T-helper 2 cell (primary cell): ENCODE results near the gene MDGA2.

Source experiments
- DNase-seq, 5 experiments: peaks; one replicate each; pipeline versions ENCODE4 v3.0.0 to v3.0.0-alpha.2; 2012 to 2022

Gene MDGA2

GRCh38 chr14:47619392-47619791, 56.0 kb downstream of the MDGA2 start:
- DNase-seq = no peak

DNA sequence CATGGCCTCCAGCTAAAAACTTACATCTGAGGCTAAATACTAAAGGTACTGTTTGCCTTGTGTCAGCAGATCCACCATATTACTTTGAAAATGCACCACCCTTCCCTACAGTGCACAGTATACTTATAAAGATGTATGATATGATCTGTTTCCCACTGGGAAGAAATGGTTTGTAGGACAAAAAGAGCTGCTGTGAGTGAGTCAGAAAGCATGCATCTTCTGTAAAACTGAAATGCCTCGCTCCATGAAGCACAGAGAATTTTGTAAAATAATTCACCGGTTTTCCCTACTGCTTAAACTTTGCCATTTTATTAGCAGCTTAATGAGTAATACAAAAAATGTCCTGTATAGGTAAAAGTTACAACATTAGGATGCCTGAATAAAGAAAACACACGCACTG, 68.8 kb downstream of the MDGA2 start:
- no peak for DNase-seq

DNA sequence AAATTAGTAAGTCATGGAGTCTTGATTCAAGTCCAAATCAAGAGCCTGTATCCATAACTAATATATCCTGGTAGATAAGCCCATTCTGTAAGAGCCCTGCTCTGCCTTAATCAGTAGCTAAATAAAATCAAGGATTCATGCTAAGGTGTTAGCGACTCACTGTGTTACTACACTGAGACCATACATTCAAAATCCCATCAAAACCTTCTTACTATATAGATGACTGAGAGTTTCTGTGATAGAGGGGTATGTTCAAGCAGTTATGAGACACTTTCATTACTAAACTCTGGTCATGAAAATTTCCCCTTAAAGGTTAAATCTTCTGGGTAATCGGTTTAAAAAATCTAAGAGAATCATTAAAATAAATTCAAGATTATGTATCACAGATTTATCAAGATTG, 78.5 kb downstream of the MDGA2 start:
- DNase-seq = no peak

GRCh38 chr14:47596232-47596631, 79.2 kb downstream of the MDGA2 start:
- DNase-seq = peak in 1 of 5 experiments; percentile 28

GRCh38 chr14:47595552-47595951, 79.9 kb downstream of the MDGA2 start:
- DNase-seq = no peak

GRCh38 chr14:47590767-47591495, 84.5 kb downstream of the MDGA2 start:
- no peak for DNase-seq

GRCh38 chr14:47585447-47585846, 90.0 kb downstream of the MDGA2 start:
- DNase-seq = no peak

DNA sequence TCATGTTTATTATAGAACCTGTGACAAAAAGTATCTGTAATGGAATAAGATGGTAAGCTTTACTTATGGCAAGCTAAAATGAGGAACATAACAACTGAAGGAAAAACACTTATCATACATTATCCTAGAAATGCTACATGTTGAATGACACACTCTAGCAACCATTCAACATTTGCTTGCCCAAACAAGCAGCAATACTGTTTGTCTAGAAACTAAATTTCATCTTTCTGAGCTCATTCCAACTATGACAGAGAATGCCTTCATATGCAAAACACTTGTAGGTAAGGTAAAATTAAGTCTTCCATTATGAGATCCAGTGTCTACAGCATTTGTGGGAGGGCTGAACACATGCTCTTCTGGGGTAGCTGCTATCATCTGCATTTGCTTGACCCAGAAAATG, 108.1 kb downstream of the MDGA2 start:
- no peak for DNase-seq

DNA sequence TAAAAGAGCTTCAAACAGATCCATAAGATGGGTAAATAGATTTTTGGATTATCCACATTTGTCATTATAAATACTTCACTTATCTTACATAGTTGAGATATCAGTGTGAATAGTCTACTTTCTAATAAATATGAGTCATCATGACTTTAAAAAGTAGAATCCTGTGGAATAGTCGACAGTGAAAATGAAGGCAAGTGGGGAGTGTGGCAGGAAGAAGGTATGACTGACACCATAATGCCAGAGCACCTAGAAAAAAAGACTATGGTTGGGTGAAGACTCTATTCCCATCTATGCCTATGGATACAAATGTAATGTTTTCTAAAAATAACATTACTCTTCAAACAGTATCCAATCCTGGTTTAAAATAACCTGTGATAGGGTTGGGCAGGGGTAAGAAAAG, 117.5 kb downstream of the MDGA2 start:
- DNase-seq = no peak

- no peak for DNase-seq
These were observed 120.1 kb downstream of the MDGA2 start for GRCh38 chr14:47555333-47555732.

GRCh38 chr14:47549886-47550285, 125.5 kb downstream of the MDGA2 start:
- no peak for DNase-seq

DNA sequence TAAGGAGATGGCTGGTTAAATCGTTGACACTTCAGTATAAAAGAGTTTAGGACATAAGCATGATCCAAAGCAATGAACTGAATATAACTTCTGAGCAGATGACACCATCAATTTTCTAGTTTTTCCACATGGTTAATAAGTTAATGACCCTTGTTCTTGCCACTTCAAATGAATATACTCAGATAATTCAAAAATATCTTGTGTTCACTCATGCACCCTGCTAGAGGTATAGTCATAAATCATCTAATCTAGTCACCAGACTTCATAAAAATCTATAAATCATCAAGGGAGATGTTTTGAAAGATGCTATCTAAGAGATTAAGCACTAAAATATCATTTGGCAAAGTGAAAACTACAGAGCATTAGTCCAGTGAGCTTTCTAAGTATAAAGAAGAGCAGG, 131.9 kb downstream of the MDGA2 start:
- no peak for DNase-seq

DNA sequence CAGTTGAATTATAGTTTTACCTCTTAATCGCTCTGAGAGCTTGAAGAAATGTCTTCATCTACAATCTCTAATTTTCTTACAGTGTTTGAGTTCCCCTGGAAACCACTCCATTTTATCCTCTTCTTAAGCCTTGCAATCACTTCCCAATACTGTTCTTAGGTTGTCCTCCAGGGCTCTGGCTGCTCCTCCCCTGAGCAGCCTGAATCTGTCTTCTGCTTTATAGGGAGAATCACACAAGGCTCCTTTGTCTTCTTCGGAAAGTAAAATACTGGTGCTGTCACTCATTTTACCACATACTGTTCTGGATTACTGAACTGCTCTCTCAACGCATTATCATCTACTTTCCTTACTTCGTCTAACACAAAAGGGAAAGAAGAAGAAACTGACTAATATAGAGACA, 133.7 kb downstream of the MDGA2 start:
- DNase-seq = no peak

DNA sequence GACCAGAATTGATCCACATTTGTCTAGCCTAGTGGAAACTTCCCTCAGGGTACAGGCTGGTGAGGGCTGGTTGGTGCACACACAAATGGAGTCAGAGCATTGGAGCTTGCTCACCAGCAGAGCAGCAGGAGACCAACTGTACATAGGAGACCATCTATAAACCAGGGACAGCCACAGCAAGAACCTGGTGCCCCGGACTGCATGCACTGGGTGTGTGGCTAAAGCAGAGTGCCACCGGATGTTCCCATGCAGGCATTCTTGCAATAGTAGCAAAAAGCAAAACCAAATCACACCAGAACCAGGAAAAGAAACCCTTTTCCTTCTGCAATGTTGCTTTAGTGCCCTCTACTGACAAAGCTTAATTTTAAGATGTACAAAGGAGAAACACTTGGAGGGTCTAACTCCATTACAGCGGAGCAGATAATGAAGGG, 136.4 kb downstream of the MDGA2 start:
- DNase-seq = no peak

DNA sequence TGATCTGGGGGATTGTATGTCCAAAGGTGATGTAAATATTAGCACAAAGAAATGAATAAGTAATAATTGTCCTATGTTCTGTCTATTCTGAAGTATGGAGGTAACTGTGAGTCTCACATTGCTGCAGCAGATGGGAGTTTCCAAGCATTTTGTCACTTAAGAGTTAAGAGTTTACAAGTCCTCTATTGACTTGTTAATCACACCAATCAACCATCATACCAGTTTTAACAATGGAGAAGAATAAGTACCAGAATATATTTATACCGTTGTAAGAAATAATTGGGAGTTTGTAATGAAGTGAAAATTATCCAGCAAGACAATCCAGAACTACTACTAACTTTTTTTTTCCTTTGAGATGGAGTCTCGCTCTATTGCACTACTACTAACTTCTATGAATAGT, 139.1 kb downstream of the MDGA2 start:
- DNase-seq = no peak

GRCh38 chr14:47526591-47527244, 148.7 kb downstream of the MDGA2 start:
- no peak for DNase-seq

DNA sequence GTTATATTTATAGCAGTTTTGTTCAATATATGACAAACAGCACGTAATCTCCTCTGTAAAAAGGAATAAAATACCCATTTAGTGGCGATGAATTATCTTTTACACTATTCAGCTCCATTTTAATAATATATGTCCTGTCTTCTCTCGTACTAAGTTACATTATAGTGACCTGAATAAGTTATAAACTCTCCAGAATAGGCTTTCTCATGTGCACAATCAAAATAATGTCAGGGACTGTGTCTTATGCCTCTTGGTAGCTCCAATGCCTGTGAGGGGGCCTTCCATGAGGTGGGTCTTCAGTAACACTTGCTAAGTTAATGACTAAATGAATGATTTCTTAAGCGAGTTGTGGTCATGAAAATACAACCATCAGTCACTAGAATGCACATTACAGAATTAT, 150.9 kb downstream of the MDGA2 start:
- no peak for DNase-seq

GRCh38 chr14:47520382-47520781, 155.0 kb downstream of the MDGA2 start:
- no peak for DNase-seq

- DNase-seq = no peak
These were observed 163.6 kb downstream of the MDGA2 start for GRCh38 chr14:47511829-47512228.

- DNase-seq = no peak
These were observed 165.4 kb downstream of the MDGA2 start for GRCh38 chr14:47509957-47510356.

DNA sequence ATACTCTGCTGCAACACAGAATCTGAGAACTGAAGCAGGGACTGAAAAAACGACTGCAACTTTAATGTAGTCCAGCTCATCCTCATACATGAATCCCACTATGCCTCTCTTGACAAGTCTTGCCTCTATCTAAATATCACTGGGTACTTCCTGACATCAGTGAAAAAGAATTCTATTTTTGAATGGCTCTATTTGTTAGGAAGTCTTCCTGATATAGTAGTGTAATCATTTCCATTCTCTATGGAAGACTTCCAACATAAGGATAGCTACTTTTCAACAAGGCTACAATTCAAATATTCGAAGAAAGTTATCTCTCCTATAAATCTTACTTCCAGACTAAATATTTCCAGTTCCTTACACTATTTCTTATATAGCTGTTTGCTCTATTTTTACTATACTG, 167.5 kb downstream of the MDGA2 start:
- DNase-seq = no peak

DNA sequence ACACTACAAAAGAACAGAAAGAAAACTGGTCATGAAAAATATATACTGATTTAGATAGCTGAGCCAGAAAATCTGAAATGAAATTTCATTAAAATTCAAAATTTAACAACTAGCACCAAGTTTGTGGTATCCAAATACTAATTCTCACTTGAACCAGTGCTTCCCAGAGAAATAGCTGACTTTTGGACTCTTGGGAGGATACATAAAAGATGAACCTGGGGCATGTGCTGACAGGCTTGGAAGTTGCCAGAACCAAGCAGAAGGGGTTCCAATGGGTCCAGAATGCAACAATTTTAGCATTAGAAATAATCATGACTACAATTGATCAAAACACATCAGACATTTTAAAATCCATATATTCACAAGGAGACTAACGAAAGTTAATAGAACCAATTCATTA, 175.0 kb downstream of the MDGA2 start:
- no peak for DNase-seq

DNA sequence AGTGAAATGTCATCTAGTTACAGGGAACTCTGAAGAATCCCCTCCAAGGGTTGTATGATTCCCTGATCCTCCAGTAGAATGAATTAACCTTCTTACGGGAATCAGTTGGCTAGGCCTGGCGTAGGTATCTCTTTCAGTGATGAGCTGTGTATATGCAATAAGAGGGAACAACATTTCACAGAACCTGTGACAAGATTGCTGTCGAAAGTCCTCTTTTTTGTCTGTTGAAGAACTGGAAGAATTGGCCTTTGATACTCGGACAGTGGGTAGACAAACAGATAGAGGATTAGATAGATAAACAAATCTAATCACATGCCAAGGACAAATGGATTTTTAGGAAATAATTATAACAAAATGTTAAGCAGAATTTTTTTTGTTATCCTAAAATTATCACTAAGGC, 184.6 kb downstream of the MDGA2 start:
- DNase-seq = no peak

DNA sequence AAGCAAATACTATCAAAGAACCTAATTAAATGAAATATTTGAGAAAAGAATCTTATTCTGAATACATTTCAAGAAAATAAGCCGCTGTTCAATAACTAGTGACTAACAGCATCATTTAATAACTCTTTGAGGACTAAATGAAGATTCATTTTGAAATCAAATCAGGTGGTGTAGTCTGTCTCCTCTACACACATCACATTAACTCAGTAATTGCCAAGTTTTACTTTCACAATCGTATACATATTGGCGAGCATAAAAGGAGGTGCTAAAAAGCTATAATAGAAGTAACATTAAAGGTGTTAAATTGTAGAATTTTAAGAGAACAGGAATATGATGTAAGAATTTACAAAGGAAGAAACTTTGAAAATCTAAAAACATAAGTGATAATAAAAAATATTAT, 185.1 kb downstream of the MDGA2 start:
- no peak for DNase-seq

DNA sequence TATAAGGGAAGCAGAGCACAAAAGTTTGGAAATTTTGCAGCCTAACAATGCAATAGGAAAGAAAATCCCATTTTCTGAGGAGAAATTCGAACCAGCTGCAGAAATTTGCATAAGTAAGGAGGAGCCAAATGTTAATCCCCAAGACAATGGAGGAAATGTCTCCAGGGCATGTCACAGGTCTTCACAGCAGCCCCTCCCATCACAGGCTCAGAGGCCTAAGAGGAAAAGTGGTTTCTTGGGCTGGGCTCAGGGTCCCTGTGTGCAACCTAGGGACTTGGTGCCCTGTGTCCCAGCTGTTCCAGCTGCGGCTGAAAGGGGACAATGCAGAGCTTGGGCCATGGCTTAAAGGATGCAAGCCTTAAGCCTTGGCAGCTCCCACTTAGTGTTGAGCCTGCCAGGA, 190.0 kb downstream of the MDGA2 start:
- DNase-seq = no peak
